Activated T-cell treated with anti-CD3 and anti-CD28 coated beads, Interleukin-2, amount 50 U/mL, for 72 hours (primary cell): ENCODE results near the gene AP2A1. TPM values are rescaled to one million over a fixed set of nuclear protein-coding genes. Genes with fewer than 3 reads are reported as not detected.

ENCODE experiments used
- ATAC-seq, 2 donors: fragments of 150-1000 bp; cut with Tn5 transposase; replicated peaks in 1 of 2; 2 replicates each; pipeline ENCODE4 v1.10.0; 2021; ENCODE audit warnings: moderate library complexity in 2 of 2, mild to moderate bottlenecking in 1 of 2
- DNase-seq, 2 donors: peaks; one replicate each; pipeline ENCODE4 v3.0.0; 2021 to 2022; ENCODE audit warnings: mixed read lengths in 1 of 2
- H3K27ac Mint-ChIP-seq: one replicate; pipeline ENCODE4 v1.8.0; 2022; ENCODE audit warnings: mild to moderate bottlenecking, moderate library complexity, mixed read lengths
- H3K27me3 Mint-ChIP-seq: one replicate; pipeline ENCODE4 v1.8.0; 2022; ENCODE audit warnings: low read depth, mixed read lengths
- H3K36me3 Mint-ChIP-seq, 2 donors: one replicate each; pipeline ENCODE4 v1.8.0; 2022; ENCODE audit warnings: mixed read lengths in 2 of 2, mild to moderate bottlenecking in 1 of 2; ENCODE audit not compliant: insufficient read depth in 2 of 2
- H3K4me1 Mint-ChIP-seq: one replicate; pipeline ENCODE4 v1.8.0; 2022; ENCODE audit warnings: low read depth, mixed read lengths
- H3K4me3 Mint-ChIP-seq, 2 donors: one replicate each; pipeline ENCODE4 v1.8.0; 2022; ENCODE audit warnings: mild to moderate bottlenecking in 2 of 2, mixed read lengths in 2 of 2, moderate library complexity in 2 of 2
- H3K9me3 Mint-ChIP-seq, 2 donors: one replicate each; pipeline ENCODE4 v1.8.0; 2022; ENCODE audit warnings: mixed read lengths in 2 of 2
- total RNA-seq, 2 donors: library from RNA; stranded (reverse); gene quantifications; one replicate each; pipeline ENCODE4 v1.2.3, GENCODE V29; 2022

AP2A1 gene
- total RNA-seq, 2 donors from 2014 or later: 74.5 to 75.8 TPM

- no peak for DNase-seq
- H3K27me3 Mint-ChIP-seq: no peaks in the 10 kb centered on the region
- peaks cover 3 to 9% of the 10 kb centered on the region in 2 donors for H3K36me3 Mint-ChIP-seq
- no peak overlapping the region for H3K27ac Mint-ChIP-seq
- no peak overlapping the region for H3K4me3 Mint-ChIP-seq
- ATAC-seq: no peak
- no peaks in the 10 kb centered on the region for H3K9me3 Mint-ChIP-seq
- H3K4me1 Mint-ChIP-seq: peaks cover 6% of the 10 kb centered on the region
Observed at GRCh38 chr19:49802836-49803528, 36.2 kb downstream of the AP2A1 start.

DNA sequence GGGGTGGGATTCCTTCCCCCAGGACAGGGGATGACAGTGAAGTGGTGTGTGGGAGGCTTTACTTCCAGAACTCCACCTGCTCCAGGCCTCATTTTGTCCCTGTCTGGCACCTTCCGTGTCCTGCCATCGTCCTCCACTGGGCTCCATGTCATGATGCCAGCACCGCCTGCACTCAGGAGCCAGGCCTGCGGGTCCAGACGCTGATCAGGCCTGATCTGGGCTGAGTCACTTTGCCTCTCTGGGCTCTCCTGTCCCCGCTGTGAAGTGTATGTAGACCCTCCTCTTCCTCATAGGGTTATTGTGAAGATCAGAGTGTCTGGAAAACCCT, 36.7 kb downstream of the AP2A1 start:
- Mint-ChIP-seq H3K27ac (no peak overlapping the region), H3K36me3 (peaks cover 3 to 11% of the 10 kb centered on the region in 2 donors), H3K4me1 (peaks cover 11% of the 10 kb centered on the region)

GRCh38 chr19:49805822-49806619, 39.2 kb downstream of the AP2A1 start:
- Mint-ChIP-seq H3K36me3 (peaks cover 3 to 8% of the 10 kb centered on the region in 2 donors), H3K9me3 (no peaks in the 10 kb centered on the region), H3K27me3 (no peaks in the 10 kb centered on the region), H3K27ac (no peak overlapping the region), H3K4me3 (no peak overlapping the region), H3K4me1 (peaks cover 26% of the 10 kb centered on the region)
- ATAC-seq (no peak), DNase-seq (no peak)

More for the DNA sequence above, 36.7 kb downstream of the AP2A1 start:
- no peak for ATAC-seq
- Mint-ChIP-seq H3K9me3 (no peaks in the 10 kb centered on the region), H3K4me3 (no peak overlapping the region), H3K27me3 (no peaks in the 10 kb centered on the region)
- no peak for DNase-seq

DNA sequence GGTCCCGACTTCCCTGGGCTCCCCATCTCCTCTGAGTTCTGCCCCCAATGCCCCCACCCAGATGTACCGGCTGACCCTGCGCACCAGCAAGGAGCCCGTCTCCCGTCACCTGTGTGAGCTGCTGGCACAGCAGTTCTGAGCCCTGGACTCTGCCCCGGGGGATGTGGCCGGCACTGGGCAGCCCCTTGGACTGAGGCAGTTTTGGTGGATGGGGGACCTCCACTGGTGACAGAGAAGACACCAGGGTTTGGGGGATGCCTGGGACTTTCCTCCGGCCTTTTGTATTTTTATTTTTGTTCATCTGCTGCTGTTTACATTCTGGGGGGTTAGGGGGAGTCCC, 39.8 kb downstream of the AP2A1 start:
- ATAC-seq (no peak), DNase-seq (no peak)
- peaks cover 26% of the 10 kb centered on the region for H3K4me1 Mint-ChIP-seq
- no peaks in the 10 kb centered on the region for H3K27me3 Mint-ChIP-seq
- peaks cover 3 to 8% of the 10 kb centered on the region in 2 donors for H3K36me3 Mint-ChIP-seq
- H3K27ac Mint-ChIP-seq: no peak overlapping the region
- no peaks in the 10 kb centered on the region for H3K9me3 Mint-ChIP-seq
- no peak overlapping the region for H3K4me3 Mint-ChIP-seq

GRCh38 chr19:49807058-49807903, 40.5 kb downstream of the AP2A1 start:
- Mint-ChIP-seq H3K9me3 (no peaks in the 10 kb centered on the region), H3K36me3 (peaks cover 3 to 8% of the 10 kb centered on the region in 2 donors), H3K4me1 (peaks cover 33% of the 10 kb centered on the region), H3K4me3 (no peak overlapping the region), H3K27ac (no peak overlapping the region), H3K27me3 (no peaks in the 10 kb centered on the region)
- DNase-seq (no peak), ATAC-seq (no peak)

DNA sequence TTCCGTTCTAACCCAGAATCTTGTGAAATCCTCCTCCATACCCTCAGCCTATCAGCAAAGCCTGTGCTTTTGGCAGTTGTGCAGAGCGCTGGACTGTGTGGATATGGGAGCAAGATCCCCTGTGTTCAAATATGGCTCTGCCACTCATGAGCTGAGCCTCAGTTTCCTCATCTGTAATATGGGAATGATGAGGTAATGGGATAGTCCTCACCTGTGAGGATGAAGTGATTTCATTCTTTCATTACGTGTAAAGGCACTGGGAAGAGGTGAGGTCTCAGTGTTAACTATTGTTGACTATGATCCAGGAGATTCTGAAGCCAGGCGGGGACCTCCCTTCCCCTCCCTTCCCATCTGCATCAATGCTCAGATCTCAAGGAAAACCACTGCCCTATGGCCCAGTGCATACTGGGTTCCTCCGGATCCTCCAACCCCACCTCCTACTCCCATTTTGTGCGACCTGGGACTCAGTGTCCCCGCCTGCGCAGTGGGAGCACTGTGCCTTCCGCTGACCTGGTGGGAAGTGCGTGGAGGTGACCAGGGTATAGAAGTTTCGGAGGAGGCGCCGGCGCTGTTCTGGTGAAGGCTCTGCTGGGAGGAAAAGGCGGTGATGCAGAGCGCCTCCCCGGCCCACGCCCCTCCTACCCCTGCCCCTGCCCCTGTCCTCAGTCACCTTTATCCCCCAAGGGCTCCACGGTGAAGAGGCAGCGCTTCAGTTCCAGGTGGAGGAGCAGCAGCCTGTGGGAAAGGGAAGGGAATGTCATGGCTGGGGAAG, 41.3 kb downstream of the AP2A1 start:
- peaks cover 41% of the 10 kb centered on the region for H3K4me1 Mint-ChIP-seq
- H3K27ac Mint-ChIP-seq: no peak overlapping the region
- H3K4me3 Mint-ChIP-seq: peak overlapping the region; percentile 58 to 93

DNA sequence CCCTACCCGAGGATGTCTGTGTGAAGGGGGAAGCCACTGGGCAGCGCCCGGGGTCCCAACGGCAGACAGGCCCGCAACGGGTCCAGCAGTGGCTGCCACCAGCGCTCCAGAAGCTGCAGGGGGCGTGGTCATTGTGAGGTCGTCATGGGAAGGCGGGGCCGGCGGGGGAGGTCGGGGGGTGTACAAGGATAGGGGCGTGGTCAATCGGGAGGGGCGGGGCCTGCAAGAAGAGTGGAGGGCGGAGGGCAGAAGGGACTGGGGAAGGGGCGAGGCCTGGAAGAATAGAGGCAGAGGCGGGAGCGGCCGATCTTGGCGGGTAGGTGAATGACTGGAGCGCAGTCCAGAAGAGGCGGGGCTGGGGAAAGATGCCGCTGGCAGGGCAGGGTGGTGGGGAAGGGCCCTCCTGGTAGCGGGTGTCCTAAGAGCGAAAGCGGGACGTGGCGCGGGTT, 41.9 kb downstream of the AP2A1 start:
- H3K36me3 Mint-ChIP-seq: peaks cover 3 to 6% of the 10 kb centered on the region in 2 donors
- no peaks in the 10 kb centered on the region for H3K27me3 Mint-ChIP-seq
- ATAC-seq (peak; percentile 46), DNase-seq (peak; percentile 89 to 90)
- no peaks in the 10 kb centered on the region for H3K9me3 Mint-ChIP-seq
- H3K27ac Mint-ChIP-seq: no peak overlapping the region
- H3K4me3 Mint-ChIP-seq: peak overlapping the region; percentile 82 to 93
- H3K4me1 Mint-ChIP-seq: peaks cover 42% of the 10 kb centered on the region

More for the DNA sequence above, 41.3 kb downstream of the AP2A1 start:
- H3K9me3 Mint-ChIP-seq: no peaks in the 10 kb centered on the region
- no peak for DNase-seq
- ATAC-seq: no peak
- no peaks in the 10 kb centered on the region for H3K27me3 Mint-ChIP-seq
- peaks cover 3 to 8% of the 10 kb centered on the region in 2 donors for H3K36me3 Mint-ChIP-seq

DNA sequence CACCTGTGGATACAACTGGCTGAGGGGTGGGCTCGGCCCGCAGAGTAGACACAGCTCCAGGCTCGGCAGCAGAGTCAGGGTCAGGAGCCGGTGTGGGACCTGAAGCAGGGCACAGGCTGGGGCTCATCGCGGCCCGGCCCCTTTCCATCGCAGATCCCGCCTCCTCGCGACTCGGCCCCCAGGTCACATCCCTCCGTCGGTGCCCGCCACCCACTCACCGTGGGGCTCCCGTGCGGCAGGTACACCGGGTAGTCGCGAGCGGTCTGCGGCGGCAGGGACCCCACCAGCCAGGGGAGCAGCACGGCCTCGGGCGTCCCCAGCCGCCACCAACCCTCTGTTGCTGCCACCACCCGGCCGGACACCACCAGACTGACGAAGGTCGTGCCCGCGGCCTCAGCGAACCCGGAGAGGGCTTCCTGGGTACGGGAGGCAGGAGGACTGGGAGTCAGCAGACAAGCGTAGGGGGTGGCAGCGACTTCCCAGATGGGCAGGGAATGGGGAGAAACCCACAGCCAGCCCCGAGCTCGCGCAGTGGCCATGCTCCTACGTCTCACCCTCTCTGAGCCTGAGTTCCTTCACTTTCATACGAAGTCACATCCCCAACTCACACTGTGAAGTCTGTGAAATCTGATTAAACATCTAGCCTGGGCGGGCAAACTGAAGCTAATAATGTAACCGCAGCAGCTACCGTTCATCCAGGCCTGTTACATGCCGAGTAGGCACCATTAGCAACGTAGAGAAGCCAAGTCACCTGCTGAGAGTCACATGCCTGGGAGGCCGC, 42.5 kb downstream of the AP2A1 start:
- Mint-ChIP-seq H3K27me3 (no peaks in the 10 kb centered on the region), H3K27ac (no peak overlapping the region), H3K4me3 (peak overlapping the region; percentile 82 to 93), H3K4me1 (peaks cover 48% of the 10 kb centered on the region), H3K9me3 (no peaks in the 10 kb centered on the region), H3K36me3 (peaks cover 3 to 6% of the 10 kb centered on the region in 2 donors)
- ATAC-seq: peak; percentile 24 to 44
- DNase-seq: peak; percentile 55 to 57

DNA sequence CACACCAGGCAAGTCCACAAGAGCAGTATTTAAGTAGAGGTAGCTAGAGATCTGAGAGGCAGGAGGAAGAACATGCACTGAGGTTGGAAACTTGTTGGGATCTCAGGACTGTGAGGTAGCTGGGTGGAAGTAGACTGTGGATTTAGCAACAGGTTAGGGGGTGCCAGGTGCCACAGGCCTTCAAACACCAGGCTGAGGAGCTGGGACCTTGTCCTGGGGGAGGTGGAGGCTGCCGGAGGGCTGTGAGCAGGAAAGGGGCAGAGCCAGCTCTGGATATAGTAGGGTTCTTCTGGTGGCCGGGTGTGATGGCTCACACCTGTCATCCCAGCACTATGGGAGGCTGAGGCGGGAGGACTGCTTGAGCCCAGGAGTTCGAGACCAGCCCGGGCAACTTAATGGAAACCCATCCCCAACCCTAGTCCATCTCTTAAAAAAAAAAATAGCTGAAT, 43.2 kb downstream of the AP2A1 start:
- DNase-seq (no peak), ATAC-seq (no peak)
- H3K4me1 Mint-ChIP-seq: peaks cover 51% of the 10 kb centered on the region
- H3K27ac Mint-ChIP-seq: no peak overlapping the region
- H3K4me3 Mint-ChIP-seq: peak overlapping the region; percentile 82 to 93
- H3K27me3 Mint-ChIP-seq: no peaks in the 10 kb centered on the region
- H3K9me3 Mint-ChIP-seq: no peaks in the 10 kb centered on the region
- H3K36me3 Mint-ChIP-seq: peaks cover 3 to 4% of the 10 kb centered on the region in 2 donors

- H3K36me3 Mint-ChIP-seq: peaks cover 1 to 3% of the 10 kb centered on the region in 2 donors
- H3K4me1 Mint-ChIP-seq: peaks cover 48% of the 10 kb centered on the region
- H3K9me3 Mint-ChIP-seq: no peaks in the 10 kb centered on the region
- H3K27ac Mint-ChIP-seq: no peak overlapping the region
- H3K27me3 Mint-ChIP-seq: no peaks in the 10 kb centered on the region
- ATAC-seq (no peak), DNase-seq (no peak)
- H3K4me3 Mint-ChIP-seq: no peak overlapping the region
Observed at GRCh38 chr19:49811328-49811727, 44.5 kb downstream of the AP2A1 start.

- peaks cover 0 to 2% of the 10 kb centered on the region in 2 donors for H3K36me3 Mint-ChIP-seq
- peak overlapping the region; percentile 85 for H3K27ac Mint-ChIP-seq
- peak overlapping the region; percentile 90 to 92 for H3K4me3 Mint-ChIP-seq
- H3K9me3 Mint-ChIP-seq: no peaks in the 10 kb centered on the region
- no peaks in the 10 kb centered on the region for H3K27me3 Mint-ChIP-seq
- ATAC-seq: no peak
- DNase-seq: no peak
- H3K4me1 Mint-ChIP-seq: peaks cover 50% of the 10 kb centered on the region
Observed at GRCh38 chr19:49812452-49812996, 45.7 kb downstream of the AP2A1 start.
